ENCODE data around the gene RARG. TPM values are rescaled to one million over a fixed set of nuclear protein-coding genes. Genes with fewer than 3 reads are reported as not detected.

Gene RARG
- total RNA-seq, 1 experiment from 2014 or later = 77.2 TPM

DNA sequence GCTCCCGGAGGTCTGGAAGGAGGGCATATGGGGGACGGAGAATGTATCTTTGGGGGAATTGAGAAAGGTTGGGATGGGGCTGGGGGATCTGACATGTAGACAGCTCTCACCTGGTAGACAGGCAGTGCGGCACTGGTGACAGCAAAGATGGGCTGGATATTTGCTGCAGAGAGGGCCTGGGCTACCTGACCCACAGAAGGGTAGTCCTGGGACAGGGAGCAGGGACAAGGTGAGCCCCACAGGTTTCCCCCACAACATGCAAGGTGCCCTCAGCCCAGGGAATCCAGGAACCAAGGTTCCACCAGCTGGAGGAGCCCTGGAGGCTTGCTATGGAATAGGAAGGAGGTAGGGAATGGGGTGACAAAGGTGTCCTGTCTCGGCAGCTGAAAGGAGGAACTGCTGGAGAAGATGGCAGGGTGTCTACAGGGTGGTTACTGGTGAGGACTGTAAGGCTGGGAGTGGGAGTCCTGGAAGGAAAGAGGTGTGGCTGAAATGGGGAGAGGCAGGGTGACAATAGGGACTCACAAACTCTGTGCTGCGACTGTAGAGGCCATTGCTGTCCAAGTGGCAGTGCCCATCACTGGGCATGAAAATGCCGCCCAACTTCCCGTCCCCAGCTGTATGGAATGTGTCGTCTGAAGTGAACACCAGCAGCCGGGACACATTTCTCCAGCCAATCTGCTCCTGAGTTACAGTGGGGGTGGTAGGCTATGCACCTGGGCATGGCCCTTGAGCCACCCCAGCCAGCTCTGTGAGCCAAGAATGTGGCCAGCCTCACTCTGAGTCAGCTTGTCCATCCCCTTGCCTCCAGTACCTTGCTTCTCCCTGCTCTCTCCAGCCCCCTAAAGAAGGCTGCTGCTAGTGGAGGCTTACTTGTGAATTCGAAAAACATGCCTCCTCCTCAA lies 36.2 kb downstream of the RARG start:
- no peak overlapping the region for H3K4me3 Mint-ChIP-seq
- H3K36me3 Mint-ChIP-seq = no peaks in the 10 kb centered on the region
- no peak for DNase-seq (ENCODE audit: low spot score)
- TF ChIP-seq CREM (CRISPR knock-in tag; IDR thresholded peaks at IDR 0.05) (no peak), RORB (CRISPR knock-in tag; IDR thresholded peaks at IDR 0.05) (no peak), TEAD1 (CRISPR knock-in tag; IDR thresholded peaks at IDR 0.05) (no peak), ZBTB21 (CRISPR knock-in tag; IDR thresholded peaks at IDR 0.05; ENCODE audit: borderline replicate concordance) (no peak), GABPB1 (CRISPR knock-in tag; IDR thresholded peaks at IDR 0.05) (no peak), NFATC4 (CRISPR knock-in tag; IDR thresholded peaks at IDR 0.05) (no peak), MYBL2 (CRISPR knock-in tag; IDR thresholded peaks at IDR 0.05) (no peak)
- TF ChIP-seq, protein P1, sequence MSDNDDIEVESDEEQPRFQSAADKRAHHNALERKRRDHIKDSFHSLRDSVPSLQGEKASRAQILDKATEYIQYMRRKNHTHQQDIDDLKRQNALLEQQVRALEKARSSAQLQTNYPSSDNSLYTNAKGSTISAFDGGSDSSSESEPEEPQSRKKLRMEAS (CRISPR knock-in tag; IDR thresholded peaks at IDR 0.05) = no peak
- TF ChIP-seq, protein P2, sequence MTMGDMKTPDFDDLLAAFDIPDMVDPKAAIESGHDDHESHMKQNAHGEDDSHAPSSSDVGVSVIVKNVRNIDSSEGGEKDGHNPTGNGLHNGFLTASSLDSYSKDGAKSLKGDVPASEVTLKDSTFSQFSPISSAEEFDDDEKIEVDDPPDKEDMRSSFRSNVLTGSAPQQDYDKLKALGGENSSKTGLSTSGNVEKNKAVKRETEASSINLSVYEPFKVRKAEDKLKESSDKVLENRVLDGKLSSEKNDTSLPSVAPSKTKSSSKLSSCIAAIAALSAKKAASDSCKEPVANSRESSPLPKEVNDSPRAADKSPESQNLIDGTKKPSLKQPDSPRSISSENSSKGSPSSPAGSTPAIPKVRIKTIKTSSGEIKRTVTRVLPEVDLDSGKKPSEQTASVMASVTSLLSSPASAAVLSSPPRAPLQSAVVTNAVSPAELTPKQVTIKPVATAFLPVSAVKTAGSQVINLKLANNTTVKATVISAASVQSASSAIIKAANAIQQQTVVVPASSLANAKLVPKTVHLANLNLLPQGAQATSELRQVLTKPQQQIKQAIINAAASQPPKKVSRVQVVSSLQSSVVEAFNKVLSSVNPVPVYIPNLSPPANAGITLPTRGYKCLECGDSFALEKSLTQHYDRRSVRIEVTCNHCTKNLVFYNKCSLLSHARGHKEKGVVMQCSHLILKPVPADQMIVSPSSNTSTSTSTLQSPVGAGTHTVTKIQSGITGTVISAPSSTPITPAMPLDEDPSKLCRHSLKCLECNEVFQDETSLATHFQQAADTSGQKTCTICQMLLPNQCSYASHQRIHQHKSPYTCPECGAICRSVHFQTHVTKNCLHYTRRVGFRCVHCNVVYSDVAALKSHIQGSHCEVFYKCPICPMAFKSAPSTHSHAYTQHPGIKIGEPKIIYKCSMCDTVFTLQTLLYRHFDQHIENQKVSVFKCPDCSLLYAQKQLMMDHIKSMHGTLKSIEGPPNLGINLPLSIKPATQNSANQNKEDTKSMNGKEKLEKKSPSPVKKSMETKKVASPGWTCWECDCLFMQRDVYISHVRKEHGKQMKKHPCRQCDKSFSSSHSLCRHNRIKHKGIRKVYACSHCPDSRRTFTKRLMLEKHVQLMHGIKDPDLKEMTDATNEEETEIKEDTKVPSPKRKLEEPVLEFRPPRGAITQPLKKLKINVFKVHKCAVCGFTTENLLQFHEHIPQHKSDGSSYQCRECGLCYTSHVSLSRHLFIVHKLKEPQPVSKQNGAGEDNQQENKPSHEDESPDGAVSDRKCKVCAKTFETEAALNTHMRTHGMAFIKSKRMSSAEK (CRISPR knock-in tag; IDR thresholded peaks at IDR 0.05; ENCODE audit: borderline replicate concordance) = no peak
- TF ChIP-seq, protein P3, sequence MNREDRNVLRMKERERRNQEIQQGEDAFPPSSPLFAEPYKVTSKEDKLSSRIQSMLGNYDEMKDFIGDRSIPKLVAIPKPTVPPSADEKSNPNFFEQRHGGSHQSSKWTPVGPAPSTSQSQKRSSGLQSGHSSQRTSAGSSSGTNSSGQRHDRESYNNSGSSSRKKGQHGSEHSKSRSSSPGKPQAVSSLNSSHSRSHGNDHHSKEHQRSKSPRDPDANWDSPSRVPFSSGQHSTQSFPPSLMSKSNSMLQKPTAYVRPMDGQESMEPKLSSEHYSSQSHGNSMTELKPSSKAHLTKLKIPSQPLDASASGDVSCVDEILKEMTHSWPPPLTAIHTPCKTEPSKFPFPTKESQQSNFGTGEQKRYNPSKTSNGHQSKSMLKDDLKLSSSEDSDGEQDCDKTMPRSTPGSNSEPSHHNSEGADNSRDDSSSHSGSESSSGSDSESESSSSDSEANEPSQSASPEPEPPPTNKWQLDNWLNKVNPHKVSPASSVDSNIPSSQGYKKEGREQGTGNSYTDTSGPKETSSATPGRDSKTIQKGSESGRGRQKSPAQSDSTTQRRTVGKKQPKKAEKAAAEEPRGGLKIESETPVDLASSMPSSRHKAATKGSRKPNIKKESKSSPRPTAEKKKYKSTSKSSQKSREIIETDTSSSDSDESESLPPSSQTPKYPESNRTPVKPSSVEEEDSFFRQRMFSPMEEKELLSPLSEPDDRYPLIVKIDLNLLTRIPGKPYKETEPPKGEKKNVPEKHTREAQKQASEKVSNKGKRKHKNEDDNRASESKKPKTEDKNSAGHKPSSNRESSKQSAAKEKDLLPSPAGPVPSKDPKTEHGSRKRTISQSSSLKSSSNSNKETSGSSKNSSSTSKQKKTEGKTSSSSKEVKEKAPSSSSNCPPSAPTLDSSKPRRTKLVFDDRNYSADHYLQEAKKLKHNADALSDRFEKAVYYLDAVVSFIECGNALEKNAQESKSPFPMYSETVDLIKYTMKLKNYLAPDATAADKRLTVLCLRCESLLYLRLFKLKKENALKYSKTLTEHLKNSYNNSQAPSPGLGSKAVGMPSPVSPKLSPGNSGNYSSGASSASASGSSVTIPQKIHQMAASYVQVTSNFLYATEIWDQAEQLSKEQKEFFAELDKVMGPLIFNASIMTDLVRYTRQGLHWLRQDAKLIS (CRISPR knock-in tag; IDR thresholded peaks at IDR 0.05; ENCODE audit: borderline replicate concordance) = no peak
- TF ChIP-seq, protein P4, sequence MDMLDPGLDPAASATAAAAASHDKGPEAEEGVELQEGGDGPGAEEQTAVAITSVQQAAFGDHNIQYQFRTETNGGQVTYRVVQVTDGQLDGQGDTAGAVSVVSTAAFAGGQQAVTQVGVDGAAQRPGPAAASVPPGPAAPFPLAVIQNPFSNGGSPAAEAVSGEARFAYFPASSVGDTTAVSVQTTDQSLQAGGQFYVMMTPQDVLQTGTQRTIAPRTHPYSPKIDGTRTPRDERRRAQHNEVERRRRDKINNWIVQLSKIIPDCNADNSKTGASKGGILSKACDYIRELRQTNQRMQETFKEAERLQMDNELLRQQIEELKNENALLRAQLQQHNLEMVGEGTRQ (CRISPR knock-in tag; IDR thresholded peaks at IDR 0.05) = no peak
- TF ChIP-seq, protein P5, sequence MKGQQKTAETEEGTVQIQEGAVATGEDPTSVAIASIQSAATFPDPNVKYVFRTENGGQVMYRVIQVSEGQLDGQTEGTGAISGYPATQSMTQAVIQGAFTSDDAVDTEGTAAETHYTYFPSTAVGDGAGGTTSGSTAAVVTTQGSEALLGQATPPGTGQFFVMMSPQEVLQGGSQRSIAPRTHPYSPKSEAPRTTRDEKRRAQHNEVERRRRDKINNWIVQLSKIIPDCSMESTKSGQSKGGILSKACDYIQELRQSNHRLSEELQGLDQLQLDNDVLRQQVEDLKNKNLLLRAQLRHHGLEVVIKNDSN (CRISPR knock-in tag; IDR thresholded peaks at IDR 0.05) = no peak
- TF ChIP-seq, protein P6, sequence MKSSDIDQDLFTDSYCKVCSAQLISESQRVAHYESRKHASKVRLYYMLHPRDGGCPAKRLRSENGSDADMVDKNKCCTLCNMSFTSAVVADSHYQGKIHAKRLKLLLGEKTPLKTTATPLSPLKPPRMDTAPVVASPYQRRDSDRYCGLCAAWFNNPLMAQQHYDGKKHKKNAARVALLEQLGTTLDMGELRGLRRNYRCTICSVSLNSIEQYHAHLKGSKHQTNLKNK (CRISPR knock-in tag; IDR thresholded peaks at IDR 0.05) = no peak
- ChIA-PET POLR2A (interaction anchor here (0.6 kb wide), 1 partner anchor 119 kb away, joined by 3 read pairs; no protein-coding TSS in a partner anchor), CTCF (interaction anchor here (0.6 to 10.2 kb wide), 15 partner anchors 8 to 148 kb away, joined by 3 to 136 read pairs (median 5); partner anchors contain the start of genes AAAS, CSAD, PFDN5 and SPRYD3)
- no peaks in the 10 kb centered on the region for H3K4me1 Mint-ChIP-seq
- H3K27me3 Mint-ChIP-seq (ENCODE audit: low read depth) = peaks cover 85% of the 10 kb centered on the region
- no peaks in the 10 kb centered on the region for H3K9me3 Mint-ChIP-seq
- no peak for ATAC-seq
- no peak overlapping the region for H3K27ac Mint-ChIP-seq
